ENCODE data around the gene CACNA1G.

CACNA1G gene

GRCh38 chr17:50588391-50589049 lies 28.0 kb downstream of the CACNA1G start:
- no peak for DNase-seq (ENCODE audit: low read depth)

- DNase-seq (ENCODE audit: low read depth): no peak
These were observed 28.7 kb downstream of the CACNA1G start for GRCh38 chr17:50589095-50589705.

- DNase-seq (ENCODE audit: low read depth): no peak
These were observed 30.6 kb downstream of the CACNA1G start for GRCh38 chr17:50590946-50591737.

GRCh38 chr17:50593321-50593720 lies 32.8 kb downstream of the CACNA1G start:
- no peak for DNase-seq (ENCODE audit: low read depth)

GRCh38 chr17:50594128-50594823 lies 33.8 kb downstream of the CACNA1G start:
- no peak for DNase-seq (ENCODE audit: low read depth)

DNA sequence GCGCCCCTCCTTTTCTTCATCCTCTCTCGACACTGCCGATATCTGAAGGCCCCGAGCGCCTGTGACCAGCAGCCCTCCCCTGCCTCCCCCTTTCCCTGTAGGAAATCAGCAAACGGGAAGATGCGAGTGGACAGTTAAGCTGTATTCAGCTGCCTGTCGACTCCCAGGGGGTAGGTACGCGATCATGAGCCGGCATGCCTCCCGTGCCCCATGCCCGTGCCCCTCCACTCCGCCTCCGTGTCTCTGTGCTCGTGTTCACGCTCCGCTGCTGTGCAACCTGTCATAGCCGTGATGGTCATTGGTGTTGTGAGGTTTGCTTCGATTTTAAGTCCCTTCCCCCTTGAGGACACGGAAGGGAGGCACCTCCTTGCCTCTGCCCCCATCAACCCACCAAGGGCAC lies 34.4 kb downstream of the CACNA1G start:
- no peak for DNase-seq (ENCODE audit: low read depth)

- DNase-seq (ENCODE audit: low read depth): no peak
These were observed 35.9 kb downstream of the CACNA1G start for GRCh38 chr17:50596191-50597037.

DNA sequence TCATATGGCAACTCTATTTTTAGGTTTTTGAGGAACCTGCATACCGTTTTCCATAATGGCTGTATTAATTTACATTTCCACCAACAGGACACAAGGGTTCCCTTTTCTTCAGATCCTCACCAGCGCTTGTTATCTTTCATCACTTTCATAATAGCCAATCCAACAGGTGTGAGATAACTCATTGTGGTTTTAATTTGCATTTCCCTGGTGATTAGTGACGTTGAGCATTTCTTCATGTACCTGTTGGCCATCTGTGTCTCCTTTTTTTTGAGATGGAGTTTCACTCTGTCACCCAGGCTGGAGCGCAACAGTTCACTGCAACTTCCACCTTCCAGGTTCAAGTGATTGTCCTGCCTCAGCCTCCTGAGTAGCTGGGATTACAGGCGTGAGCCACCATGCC lies 38.0 kb downstream of the CACNA1G start:
- DNase-seq (ENCODE audit: low read depth): no peak

GRCh38 chr17:50599606-50600005 lies 39.1 kb downstream of the CACNA1G start:
- no peak for DNase-seq (ENCODE audit: low read depth)

- no peak for DNase-seq (ENCODE audit: low read depth)
These were observed 41.4 kb downstream of the CACNA1G start for GRCh38 chr17:50601823-50602375.

DNA sequence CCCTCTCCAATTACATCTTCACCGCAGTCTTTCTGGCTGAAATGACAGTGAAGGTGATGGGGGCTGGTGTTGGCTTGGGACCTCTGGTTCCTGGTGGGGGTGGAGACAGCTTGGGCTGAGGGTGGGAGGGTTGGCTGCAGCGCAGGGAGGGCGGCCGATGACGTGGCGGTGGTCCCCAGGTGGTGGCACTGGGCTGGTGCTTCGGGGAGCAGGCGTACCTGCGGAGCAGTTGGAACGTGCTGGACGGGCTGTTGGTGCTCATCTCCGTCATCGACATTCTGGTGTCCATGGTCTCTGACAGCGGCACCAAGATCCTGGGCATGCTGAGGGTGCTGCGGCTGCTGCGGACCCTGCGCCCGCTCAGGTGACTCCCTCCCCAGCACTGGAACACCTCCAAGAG lies 42.3 kb downstream of the CACNA1G start:
- DNase-seq (ENCODE audit: low read depth): no peak

GRCh38 chr17:50603340-50603739 lies 42.8 kb downstream of the CACNA1G start:
- no peak for DNase-seq (ENCODE audit: low read depth)

- DNase-seq (ENCODE audit: low read depth): no peak
These were observed 44.0 kb downstream of the CACNA1G start for GRCh38 chr17:50604513-50604912.

DNA sequence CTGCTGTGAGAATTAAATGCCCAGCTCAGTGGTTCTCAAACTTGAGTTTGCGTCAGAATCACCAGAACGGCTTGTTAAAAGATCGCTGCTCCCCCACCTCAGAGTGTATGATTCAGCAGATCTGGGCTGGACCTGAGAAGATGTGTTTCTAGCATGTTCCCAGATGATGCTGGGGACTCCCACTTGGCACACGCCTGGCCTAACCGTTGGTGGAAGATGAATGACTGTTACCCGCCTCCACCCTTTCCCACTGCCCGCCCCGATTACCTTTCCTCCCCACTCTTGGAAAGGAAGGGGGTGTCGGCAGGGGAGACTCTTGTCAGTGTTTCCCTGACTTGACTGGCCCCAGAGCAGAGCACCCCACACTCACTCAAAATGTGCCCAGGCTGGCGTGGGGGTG lies 44.9 kb downstream of the CACNA1G start:
- DNase-seq (ENCODE audit: low read depth): no peak

GRCh38 chr17:50607522-50608175 lies 47.1 kb downstream of the CACNA1G start:
- no peak for DNase-seq (ENCODE audit: low read depth)

DNA sequence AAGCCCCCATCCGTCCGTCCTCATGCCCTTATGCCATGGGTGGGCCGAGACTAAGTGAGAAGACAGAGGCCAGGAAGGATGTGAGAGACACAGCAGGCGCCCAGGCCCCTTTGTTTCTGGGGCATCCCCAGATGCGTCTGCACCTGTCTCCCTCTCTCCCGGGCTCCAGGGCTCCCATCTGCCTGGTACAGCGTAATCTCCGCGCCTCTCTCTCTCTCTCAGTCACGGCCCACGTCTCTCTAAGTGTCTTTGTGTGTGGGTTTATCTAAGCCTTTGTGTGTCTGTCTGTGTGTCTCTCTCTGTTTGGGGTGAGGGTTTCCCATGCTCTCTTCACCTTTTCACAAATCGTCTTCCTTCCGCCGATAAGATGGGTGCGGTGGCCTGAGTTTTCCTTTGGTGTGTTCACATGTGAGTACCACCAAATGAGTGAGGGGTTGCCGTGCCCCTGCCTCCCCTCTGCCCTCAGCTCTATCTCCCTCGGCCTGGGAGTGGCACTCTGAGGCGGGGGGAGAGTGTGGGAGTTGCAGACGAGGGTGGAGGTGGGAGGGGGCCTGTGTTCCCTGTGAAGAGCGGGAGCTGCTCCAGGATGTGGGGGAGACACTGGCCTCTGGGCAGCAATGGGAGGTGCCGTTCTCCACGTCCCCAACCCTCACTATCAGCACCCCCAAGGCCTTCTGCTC lies 48.3 kb downstream of the CACNA1G start:
- DNase-seq (ENCODE audit: low read depth): no peak

- no peak for DNase-seq (ENCODE audit: low read depth)
These were observed 49.0 kb downstream of the CACNA1G start for GRCh38 chr17:50609380-50610074.

DNA sequence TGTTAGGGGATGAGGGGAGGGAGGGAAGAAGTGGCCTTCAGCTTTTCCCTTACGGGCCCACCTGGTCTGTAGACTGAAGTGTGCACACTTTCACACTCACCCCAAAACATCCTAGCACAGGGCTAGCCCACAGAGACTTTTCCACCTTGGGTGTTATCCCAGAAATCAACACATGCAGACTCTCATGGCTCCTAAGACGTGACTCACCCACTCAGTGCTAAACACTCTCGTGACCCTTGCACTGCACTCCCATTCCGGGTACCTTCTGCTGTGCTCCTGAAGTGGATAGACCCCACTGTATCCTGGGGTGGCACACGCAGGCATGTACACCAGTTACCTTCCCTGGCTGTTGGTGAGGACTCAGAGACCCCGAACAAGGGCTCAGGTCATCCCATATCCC lies 51.1 kb downstream of the CACNA1G start:
- no peak for DNase-seq (ENCODE audit: low read depth)

DNA sequence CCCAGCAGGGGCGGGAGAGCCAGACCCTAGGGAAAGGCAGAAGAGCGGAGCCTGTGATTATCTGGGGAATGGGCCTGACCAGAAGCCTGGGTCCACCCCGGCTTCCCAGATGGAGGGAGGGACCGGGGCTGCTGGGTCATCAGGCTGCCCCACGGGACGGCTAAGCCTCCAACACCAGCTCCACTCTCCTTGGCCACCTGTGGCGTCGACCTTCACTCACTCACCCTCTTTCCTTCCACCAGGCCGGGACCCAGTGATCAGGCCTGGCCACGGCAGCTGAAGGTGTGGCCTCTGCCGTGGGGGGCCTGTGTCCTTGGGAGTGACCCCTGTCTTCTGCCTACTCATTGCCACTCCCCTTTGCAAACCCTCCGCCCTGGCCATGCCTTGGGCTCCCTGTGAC lies 51.8 kb downstream of the CACNA1G start:
- DNase-seq (ENCODE audit: low read depth): no peak

Measured in activated T-cell treated with anti-CD3 and anti-CD28 coated beads for 48 hours (primary cell).